Sigmoid colon (tissue), 4 donors: ENCODE data around the gene DENND4A.
"Not testable (repeated sequence)": the region's sequence is repeated elsewhere in the genome, so short reads cannot be mapped to it uniquely, and the experiment has no call there.

Source experiments
- EP300 ChIP-seq, 4 donors: sonication (generic); formaldehyde crosslinking; IDR thresholded peaks; one replicate each; pipeline ENCODE4 v1.6.1; 2017; ENCODE audit warnings: antibody characterized with exemption in 4 of 4
- POLR2A ChIP-seq, 2 donors: fragments of 450-650 bp; IDR thresholded peaks; one replicate each; pipeline ENCODE4 v1.6.1; 2016; ENCODE audit warnings: antibody characterized with exemption in 2 of 2, mild to moderate bottlenecking in 2 of 2, moderate library complexity in 2 of 2
- POLR2AphosphoS5 ChIP-seq, 4 donors: sonication (generic); formaldehyde crosslinking; IDR thresholded peaks; one replicate each; pipeline ENCODE4 v1.6.1; 2017; ENCODE audit warnings: antibody characterized with exemption in 4 of 4
- TF ChIP-seq, protein P1 (sequence below), 4 experiments: fragments of 450-650 bp in 3 of 4; fragments of 200-600 bp in 1 of 4; IDR thresholded peaks; one replicate each; pipeline ENCODE4 v1.5.1; 2016 to 2019; ENCODE audit warnings: antibody characterized with exemption in 4 of 4, mild to moderate bottlenecking in 3 of 4, moderate library complexity in 2 of 4

DNA sequence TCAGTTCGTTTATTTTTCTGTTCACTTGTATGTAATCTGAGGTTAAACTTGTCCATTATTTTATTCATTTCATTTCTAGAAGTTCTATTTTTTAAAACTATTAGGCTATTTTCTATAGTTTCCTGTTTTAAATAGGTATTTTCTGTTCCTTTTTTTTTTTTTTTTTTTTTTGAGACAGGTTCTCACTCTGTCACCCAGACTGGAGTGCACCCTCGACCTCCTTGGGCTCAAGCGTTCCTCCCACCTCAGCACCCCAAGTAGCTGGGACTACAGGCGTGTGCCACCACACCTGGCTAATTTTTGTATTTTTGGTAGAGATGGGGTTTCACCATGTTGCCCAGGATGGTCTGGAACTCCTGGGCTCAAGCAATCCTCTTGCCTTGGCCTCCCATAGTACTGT is 22.2 kb upstream of the DENND4A start:
- TF ChIP-seq, protein P1, sequence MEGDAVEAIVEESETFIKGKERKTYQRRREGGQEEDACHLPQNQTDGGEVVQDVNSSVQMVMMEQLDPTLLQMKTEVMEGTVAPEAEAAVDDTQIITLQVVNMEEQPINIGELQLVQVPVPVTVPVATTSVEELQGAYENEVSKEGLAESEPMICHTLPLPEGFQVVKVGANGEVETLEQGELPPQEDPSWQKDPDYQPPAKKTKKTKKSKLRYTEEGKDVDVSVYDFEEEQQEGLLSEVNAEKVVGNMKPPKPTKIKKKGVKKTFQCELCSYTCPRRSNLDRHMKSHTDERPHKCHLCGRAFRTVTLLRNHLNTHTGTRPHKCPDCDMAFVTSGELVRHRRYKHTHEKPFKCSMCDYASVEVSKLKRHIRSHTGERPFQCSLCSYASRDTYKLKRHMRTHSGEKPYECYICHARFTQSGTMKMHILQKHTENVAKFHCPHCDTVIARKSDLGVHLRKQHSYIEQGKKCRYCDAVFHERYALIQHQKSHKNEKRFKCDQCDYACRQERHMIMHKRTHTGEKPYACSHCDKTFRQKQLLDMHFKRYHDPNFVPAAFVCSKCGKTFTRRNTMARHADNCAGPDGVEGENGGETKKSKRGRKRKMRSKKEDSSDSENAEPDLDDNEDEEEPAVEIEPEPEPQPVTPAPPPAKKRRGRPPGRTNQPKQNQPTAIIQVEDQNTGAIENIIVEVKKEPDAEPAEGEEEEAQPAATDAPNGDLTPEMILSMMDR (IDR thresholded peaks at IDR 0.05) = not testable (repeated sequence)
- not testable (repeated sequence) for TF ChIP-seq POLR2AphosphoS5, POLR2A, EP300 (IDR thresholded peaks at IDR 0.05)
